Esophagus muscularis mucosa (tissue), 4 donors: Measurements from ENCODE around the gene OSBPL2. TPM values are rescaled to one million over a fixed set of nuclear protein-coding genes. Genes with fewer than 3 reads are reported as not detected.
A peak's percentile ranks its signal among the peaks of the same experiment; 100 is the strongest.

Source experiments
- DNase-seq: peaks from one replicate; pipeline ENCODE4 v3.0.0-alpha.2; 2017; ENCODE audit errors: extremely low spot score
- H3K27ac ChIP-seq, 4 donors: fragments of 200-600 bp; sonication (generic); replicated peaks in 1 of 4; 1 replicate in 3 of 4; 2 replicates in 1 of 4; pipeline ENCODE4 v1.5.1; 2016 to 2019; ENCODE audit warnings: mild to moderate bottlenecking in 1 of 4
- H3K27me3 ChIP-seq, 4 donors: fragments of 200-600 bp; sonication (generic); one replicate each; pipeline versions ENCODE4 v1.5.1 to v1.6.0; 2016 to 2019
- H3K36me3 ChIP-seq, 4 donors: fragments of 200-600 bp; sonication (generic); one replicate each; pipeline ENCODE4 v1.5.1; 2016 to 2019
- H3K4me1 ChIP-seq, 4 donors: fragments of 200-600 bp; sonication (generic); one replicate each; pipeline ENCODE4 v1.5.1; 2016 to 2019
- H3K4me3 ChIP-seq, 4 donors: fragments of 200-600 bp; sonication (generic); 1 replicate in 2 of 4; 2 replicates in 2 of 4; pipeline ENCODE4 v1.5.1; 2016 to 2019; ENCODE audit warnings: mild to moderate bottlenecking in 4 of 4, moderate library complexity in 1 of 4
- H3K9me3 ChIP-seq, 4 donors: fragments of 200-600 bp; sonication (generic); 1 replicate in 3 of 4; 2 replicates in 1 of 4; pipeline ENCODE4 v1.5.1; 2016 to 2019
- CTCF ChIP-seq, 3 experiments: fragments of 200-600 bp in 2 of 3; fragments of 450-650 bp in 1 of 3; sonication (generic) in 2 of 3; IDR thresholded peaks; one replicate each; pipeline ENCODE4 v1.5.1; 2017 to 2019; ENCODE audit warnings: antibody characterized with exemption in 3 of 3, mild to moderate bottlenecking in 2 of 3, moderate library complexity in 1 of 3
- EP300 ChIP-seq: sonication (generic); formaldehyde crosslinking; IDR thresholded peaks from one replicate; pipeline ENCODE4 v1.6.1; 2017; ENCODE audit warnings: antibody characterized with exemption
- POLR2A ChIP-seq: fragments of 450-650 bp; IDR thresholded peaks from one replicate; pipeline ENCODE4 v1.6.1; 2017; ENCODE audit warnings: antibody characterized with exemption, moderate library complexity, mild to moderate bottlenecking, low read depth
- POLR2AphosphoS5 ChIP-seq, 2 donors: sonication (generic); formaldehyde crosslinking; IDR thresholded peaks; one replicate each; pipeline ENCODE4 v1.6.1; 2017; ENCODE audit warnings: antibody characterized with exemption in 2 of 2
- WGBS: methylation state at CpG from one replicate; pipeline ENCODE4 v1.1.5; 2018; 5-methylcytosine and 5-hydroxymethylcytosine counted together
- intact Hi-C: fragments of 100-400 bp; cut with DNase I; formaldehyde crosslinking; loops from one replicate; pipeline ENCODE4 v1.15.1; 2023
- total RNA-seq, 4 donors: library from RNA; depleted of rRNA; stranded (reverse); fragments of >200 nt; gene quantifications; one replicate each; pipeline versions ENCODE4 v1.1.0 to v1.2.1, GENCODE V29; 2016

Gene OSBPL2
- total RNA-seq, 4 donors from 2014 or later: 34.5 to 52.7 (median 44.2) TPM

DNA sequence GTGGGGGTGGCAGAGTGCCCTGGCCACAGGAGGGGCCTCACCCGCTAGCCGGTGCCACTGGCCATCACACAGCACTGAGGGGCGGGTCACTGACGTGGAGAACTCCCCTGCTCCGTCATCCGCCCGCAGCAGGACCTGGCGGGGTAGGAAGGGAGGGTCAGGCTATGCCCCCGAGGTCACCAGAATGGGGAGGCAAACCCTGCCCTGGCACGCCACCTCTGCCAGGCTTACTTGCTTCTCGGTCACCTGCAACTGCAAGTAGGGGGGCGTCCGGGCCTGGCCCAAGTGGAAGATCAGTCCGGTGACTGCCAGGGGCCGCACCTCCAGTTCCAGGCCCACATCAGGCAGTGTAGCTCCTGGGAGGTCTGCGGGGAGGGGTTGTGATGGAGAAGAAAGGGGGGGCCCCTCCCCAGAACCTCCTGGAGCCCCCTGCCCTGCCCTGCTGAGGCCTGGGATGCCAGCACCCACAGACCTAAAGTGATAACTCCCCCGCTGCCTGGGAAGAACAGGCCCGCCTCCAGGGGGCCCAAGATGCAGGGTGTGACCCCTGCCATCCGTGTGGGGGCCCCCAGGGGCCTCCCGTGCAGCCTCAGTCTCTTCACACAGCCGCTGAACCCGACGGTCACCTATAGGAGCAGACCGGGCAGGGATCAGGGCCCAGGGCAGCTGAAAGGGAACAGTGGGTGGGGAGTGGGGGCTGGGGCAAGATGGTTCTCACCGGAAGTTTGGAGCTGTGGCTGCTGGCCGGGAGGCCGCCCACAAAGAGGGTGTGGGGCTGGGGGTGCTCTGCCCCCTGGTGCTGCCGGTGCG, 71.8 kb downstream of the OSBPL2 start:
- Histone ChIP-seq H3K4me3 (no peak overlapping the region), H3K27me3 (no peaks in the 10 kb centered on the region), H3K27ac (peak overlapping the region in 2 of 4 donors; percentile 15 to 39), H3K36me3 (peaks cover 80 to 100% (median 99%) of the 10 kb centered on the region in 4 donors), H3K9me3 (no peaks in the 10 kb centered on the region), H3K4me1 (peaks cover 9 to 23% (median 18%) of the 10 kb centered on the region in 4 donors)
- intact Hi-C loops: no loop called here
- TF ChIP-seq CTCF (IDR thresholded peaks at IDR 0.05) (no peak), POLR2A (no peak), EP300 (no peak), POLR2AphosphoS5 (IDR thresholded peaks at IDR 0.05) (no peak)
- DNase-seq: no peak
- 69% methylated on average over 13 of the region's 29 CpGs for WGBS

DNA sequence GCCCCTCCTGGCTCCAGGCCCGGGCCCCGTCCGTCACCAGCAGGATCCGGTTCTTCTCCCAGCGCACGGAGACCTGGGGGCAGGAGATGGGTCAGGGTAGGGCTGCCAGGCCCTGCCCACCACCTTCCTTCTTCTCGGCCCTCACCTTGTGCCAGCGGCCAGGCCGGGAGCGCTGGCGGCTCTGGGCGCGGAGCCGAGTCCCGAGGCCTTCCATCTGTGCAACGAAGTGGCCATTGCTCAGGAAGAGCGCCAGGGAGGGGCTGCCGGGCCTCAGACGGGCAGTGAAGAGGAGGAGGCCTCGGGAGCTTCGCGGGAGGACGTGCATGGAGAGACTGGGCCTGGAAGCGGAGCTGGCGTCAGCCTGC, 72.4 kb downstream of the OSBPL2 start:
- Histone ChIP-seq H3K4me3 (no peak overlapping the region), H3K4me1 (peaks cover 3 to 17% (median 12%) of the 10 kb centered on the region in 4 donors), H3K9me3 (no peaks in the 10 kb centered on the region), H3K27ac (peak overlapping the region in 2 of 4 donors; percentile 15 to 39), H3K36me3 (peaks cover 86 to 100% (median 99%) of the 10 kb centered on the region in 4 donors), H3K27me3 (no peaks in the 10 kb centered on the region)
- intact Hi-C loops: no loop called here
- WGBS: 84% methylated on average over 25 of the region's 25 CpGs
- TF ChIP-seq EP300: no peak
- TF ChIP-seq POLR2AphosphoS5 (IDR thresholded peaks at IDR 0.05): no peak
- TF ChIP-seq POLR2A: no peak
- no peak for TF ChIP-seq CTCF (IDR thresholded peaks at IDR 0.05)
- no peak for DNase-seq

GRCh38 chr20:62311150-62311549, 72.8 kb downstream of the OSBPL2 start:
- intact Hi-C loops: no loop called here
- H3K36me3 ChIP-seq: peaks cover 88 to 100% (median 99%) of the 10 kb centered on the region in 4 donors
- peaks cover 0 to 13% (median 8%) of the 10 kb centered on the region in 4 donors for H3K4me1 ChIP-seq
- no peak for DNase-seq
- WGBS: 95% methylated on average over 4 of the region's 18 CpGs
- H3K4me3 ChIP-seq: no peak overlapping the region
- TF ChIP-seq EP300 (no peak), POLR2A (no peak), CTCF (IDR thresholded peaks at IDR 0.05) (no peak)
- no peaks in the 10 kb centered on the region for H3K9me3 ChIP-seq
- H3K27ac ChIP-seq: no peak overlapping the region
- H3K27me3 ChIP-seq: no peaks in the 10 kb centered on the region

- Histone ChIP-seq H3K4me1 (peaks cover 0 to 6% (median 2%) of the 10 kb centered on the region in 4 donors), H3K27me3 (no peaks in the 10 kb centered on the region), H3K9me3 (no peaks in the 10 kb centered on the region), H3K36me3 (peaks cover 88 to 100% (median 99%) of the 10 kb centered on the region in 4 donors), H3K27ac (no peak overlapping the region), H3K4me3 (no peak overlapping the region)
- WGBS: 94% methylated on average over 17 of the region's 60 CpGs
- TF ChIP-seq POLR2A (no peak), EP300 (no peak), CTCF (IDR thresholded peaks at IDR 0.05) (no peak), POLR2AphosphoS5 (IDR thresholded peaks at IDR 0.05) (no peak)
- intact Hi-C loops: no loop called here
- no peak for DNase-seq
These were observed 73.7 kb downstream of the OSBPL2 start for GRCh38 chr20:62311832-62312661.
